GM19395 (cell line): Measurements from ENCODE around the gene KHDRBS2.
A peak's percentile ranks its signal among the peaks of the same experiment; 100 is the strongest.

Experiments
- ATAC-seq: cut with Tn5 transposase; IDR thresholded peaks from one replicate; pipeline ENCODE4 v1.9.1; 2021; ENCODE audit warnings: mild to moderate bottlenecking, moderate library complexity; ENCODE audit not compliant: unreplicated experiment

The KHDRBS2 gene

GRCh38 chr6:62039605-62040004, 246.4 kb downstream of the KHDRBS2 start:
- ATAC-seq = no peak

DNA sequence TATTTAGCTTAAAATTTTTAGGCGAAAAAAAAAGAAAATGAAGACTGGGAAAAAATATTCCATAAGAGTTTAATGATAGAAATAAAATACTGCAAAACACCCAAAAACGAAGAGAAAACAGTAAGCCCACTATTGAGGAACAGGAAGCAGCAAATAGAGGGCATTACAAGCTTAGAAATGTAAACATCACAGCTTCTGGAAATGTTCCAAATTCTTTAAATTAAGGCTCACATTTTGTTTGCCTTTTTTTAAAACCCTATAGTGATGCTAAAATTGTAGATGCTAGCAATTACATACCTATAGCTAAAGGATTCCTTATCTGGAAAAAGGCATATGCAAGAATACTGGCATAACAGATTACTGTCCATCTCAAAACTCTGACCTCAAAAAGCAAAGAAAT, 248.6 kb downstream of the KHDRBS2 start:
- ATAC-seq = no peak

DNA sequence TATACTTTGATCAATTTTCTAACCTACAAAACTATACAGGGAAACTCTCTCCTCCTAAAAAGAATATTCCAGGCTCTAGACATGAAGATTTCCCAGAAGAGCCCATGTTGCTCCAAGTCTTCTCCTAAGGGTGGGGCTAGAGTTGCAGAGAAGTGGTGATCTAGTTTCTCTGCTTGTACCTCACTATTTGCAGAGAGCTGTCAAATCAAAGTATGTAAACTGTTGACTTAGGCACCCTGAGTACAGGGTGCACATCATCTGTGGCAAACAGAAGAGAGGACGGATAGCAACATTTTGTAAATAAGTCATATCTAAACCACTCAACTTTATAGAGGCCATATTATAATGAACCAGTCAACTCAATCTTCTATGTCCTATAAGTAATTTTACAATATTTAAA, 250.1 kb downstream of the KHDRBS2 start:
- no peak for ATAC-seq

DNA sequence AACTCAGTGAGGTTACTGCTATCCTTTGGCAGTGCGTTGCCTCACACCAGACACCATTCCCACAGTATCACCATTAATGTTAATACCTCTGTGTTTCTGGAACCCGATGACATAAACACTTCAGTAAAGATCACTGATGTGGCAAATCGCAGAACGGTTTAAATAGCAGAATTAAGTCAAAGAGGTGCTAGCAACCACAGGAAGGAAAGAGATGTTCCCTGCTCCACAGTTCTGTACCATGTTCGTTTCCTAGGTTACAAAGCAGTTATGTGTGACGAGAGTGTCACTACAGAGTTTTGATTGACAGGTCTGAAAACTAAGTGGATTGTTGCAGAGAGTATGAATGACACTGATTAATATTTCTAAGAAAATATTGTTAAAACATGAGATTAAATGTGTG, 272.3 kb downstream of the KHDRBS2 start:
- no peak for ATAC-seq

DNA sequence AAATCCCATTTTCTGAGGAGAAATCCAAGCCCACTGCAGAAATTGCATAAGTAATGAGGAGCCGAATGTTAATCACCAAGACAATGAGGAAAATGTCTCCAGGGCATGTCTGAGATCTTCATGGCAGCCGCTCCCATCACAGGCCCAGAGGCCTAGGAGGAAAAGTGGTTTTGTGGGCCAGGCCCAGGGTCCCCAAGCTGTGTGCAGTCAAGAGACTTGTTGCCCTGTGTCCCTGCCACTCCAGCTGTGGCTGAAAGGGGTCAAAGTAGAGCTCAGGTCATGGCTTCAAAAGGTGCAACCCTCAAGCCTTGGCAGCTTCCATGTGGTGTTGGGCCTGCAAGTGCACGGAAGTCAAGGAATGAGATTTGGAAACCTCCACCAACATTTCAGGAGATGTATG, 276.6 kb downstream of the KHDRBS2 start:
- ATAC-seq = no peak

GRCh38 chr6:61989616-61990015, 296.4 kb downstream of the KHDRBS2 start:
- ATAC-seq = no peak

- no peak for ATAC-seq
Measured at GRCh38 chr6:61980622-61981021, 305.4 kb downstream of the KHDRBS2 start.

DNA sequence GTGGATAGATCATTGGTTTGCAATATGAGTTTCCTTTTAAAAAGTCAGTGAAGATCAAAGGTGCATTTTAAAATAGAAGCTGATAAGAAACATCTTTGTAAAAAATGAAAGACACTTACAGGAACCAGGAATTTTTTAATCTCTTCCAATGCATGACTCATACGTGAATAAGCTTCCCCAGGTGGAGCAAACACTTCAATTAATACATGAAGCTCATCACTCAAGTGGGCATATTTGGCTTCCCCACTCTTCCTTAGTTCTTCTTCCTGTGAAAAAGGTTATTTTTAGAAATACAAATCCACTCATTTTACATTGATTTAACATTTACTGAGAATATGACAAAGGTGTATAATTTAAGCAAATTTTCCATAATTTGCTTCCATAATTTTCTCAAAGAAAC, 308.1 kb downstream of the KHDRBS2 start:
- no peak for ATAC-seq

- ATAC-seq = no peak
Measured at GRCh38 chr6:61977099-61977498, 308.9 kb downstream of the KHDRBS2 start.

DNA sequence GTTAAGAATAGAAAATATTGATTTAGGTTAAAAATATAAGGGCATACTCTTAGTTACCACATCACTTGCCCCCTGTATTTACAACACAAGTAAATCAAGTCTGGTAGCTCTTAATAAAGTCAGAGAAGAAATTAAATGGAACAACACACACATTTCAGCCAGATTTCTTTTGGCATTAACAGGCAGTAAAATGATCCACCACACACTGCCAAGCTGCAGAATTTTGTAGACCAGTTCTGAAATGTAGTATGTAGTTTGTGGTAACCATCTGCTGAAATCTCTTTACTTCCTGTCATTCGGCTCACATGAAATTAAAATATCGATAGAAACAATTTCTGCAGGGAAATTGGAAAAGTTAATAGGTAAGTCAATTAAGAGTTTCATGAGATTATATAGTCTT, 326.8 kb downstream of the KHDRBS2 start:
- no peak for ATAC-seq

DNA sequence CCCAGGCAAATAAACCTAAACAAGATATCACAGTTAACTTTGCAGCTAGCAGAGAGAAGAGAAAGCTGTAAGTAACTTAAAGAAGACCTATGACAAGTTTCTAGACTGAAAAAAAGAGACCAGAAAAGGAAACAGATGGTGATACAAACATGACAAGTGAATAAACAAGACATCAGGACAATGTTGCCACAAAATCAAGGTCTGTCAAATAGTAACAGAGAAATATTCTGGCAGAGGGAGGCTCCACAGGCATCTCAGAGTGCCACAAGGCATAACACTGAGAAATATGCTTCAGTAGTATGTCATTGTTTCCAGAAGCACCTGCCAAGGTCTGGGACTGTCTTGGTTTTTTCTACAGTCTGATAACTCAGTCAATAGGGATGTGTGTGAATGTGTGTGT, 332.2 kb downstream of the KHDRBS2 start:
- no peak for ATAC-seq

GRCh38 chr6:61951586-61951985, 334.4 kb downstream of the KHDRBS2 start:
- no peak for ATAC-seq

- ATAC-seq = no peak
Measured at GRCh38 chr6:61950811-61951210, 335.2 kb downstream of the KHDRBS2 start.

DNA sequence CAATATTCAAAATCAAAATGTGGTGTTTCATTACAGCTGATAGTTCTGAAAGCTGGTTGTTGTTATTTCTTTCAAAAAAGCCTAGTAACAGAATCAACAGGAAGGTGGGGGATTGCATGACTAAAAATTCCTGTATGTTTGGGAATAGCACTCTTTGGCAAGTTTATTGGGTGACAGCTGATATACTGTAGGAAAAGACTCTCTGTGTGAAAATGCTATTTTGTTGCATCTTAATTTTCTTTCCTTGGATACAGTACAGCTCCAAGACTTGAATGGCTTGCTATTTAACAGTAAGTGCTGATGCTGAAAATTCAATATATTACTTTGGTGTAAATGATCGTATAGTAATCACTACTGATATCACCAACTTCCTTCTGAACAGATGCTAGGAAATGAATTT, 336.1 kb downstream of the KHDRBS2 start:
- no peak for ATAC-seq

GRCh38 chr6:61949161-61949560, 336.9 kb downstream of the KHDRBS2 start:
- no peak for ATAC-seq

- ATAC-seq = no peak
Measured at GRCh38 chr6:61947311-61947947, 338.6 kb downstream of the KHDRBS2 start.

DNA sequence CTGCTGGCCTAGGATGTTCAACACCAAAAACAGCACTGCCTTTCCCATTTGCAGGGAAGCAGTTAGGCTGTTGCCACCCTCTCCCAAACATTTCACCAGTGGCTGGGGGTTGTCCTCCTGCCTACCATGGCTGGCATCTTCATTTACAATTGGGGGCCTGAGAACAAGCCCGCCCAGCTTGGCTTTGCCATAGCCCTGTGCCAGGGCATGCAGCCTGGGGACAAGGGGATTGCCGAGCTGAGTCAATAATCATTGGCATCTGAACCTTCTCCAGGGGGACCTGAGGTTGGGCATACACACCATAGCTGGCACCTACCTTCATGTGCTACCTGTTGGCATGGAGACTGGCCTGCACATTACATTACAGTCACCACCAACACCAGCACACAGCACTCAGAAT, 345.1 kb downstream of the KHDRBS2 start:
- no peak for ATAC-seq

DNA sequence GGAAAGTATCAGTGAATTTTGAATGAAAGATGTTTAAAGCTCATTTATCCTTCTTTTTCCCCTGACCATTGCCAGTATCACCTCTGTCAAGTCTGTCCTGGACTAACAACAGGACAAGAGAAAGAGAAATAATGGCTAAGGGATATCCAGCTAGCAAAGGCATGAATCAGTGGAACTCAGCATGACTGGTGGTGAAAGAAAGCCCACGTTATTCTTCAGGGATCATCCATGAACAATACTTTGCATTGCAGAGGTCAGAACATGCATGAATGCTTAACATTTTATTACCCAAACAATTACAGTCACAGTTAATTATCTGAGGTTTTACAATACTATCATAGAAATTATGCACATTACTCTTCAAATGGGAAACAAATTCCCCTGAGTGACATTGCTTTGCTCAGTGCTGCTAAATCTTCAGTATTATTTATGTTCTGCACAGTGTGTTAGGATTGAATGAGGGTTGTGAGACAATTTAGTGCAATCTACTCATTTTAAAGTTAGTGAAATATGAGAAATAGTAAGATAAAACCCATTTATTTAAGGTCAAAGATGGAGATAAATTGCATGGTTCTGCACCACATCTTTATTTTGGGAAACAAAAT, 350.7 kb downstream of the KHDRBS2 start:
- no peak for ATAC-seq

DNA sequence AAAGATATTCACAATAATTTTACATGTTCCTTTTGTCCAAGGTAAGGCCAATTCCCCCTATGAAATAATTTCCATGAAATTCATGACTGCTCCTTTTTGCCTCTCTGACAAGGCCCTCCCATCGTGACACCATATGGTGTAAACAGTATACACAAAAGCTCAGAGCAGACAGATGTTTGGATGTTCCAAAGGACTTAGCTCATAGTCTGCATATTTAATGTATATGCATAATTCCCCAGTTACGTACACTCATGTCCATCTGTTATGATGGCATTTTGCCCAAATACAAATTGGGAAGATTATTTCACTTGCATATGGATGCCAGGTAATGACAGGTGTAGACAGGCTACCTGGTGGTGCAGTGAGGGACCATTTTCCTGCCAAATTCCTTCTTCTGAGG, 376.5 kb downstream of the KHDRBS2 start:
- ATAC-seq = no peak

DNA sequence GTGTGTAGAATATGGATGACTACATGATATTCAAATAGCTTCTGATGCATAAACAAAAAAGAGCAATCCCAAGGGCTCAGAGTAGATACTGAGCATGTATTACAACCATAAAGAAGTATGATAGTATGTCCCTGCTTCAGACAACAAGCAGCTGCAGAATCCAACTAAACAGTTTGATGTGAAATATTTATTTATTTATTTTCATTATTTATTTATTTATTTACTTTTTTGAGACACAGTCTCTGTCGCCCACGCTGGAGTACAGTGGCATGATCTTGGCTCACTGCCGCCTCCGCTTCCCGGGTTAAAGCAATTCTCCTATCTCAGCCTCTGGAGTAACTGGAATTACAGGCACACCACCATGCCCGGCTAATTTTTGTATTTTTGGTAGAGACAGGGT, 384.3 kb downstream of the KHDRBS2 start:
- no peak for ATAC-seq

- ATAC-seq = no peak
Measured at GRCh38 chr6:61894536-61894935, 391.5 kb downstream of the KHDRBS2 start.

DNA sequence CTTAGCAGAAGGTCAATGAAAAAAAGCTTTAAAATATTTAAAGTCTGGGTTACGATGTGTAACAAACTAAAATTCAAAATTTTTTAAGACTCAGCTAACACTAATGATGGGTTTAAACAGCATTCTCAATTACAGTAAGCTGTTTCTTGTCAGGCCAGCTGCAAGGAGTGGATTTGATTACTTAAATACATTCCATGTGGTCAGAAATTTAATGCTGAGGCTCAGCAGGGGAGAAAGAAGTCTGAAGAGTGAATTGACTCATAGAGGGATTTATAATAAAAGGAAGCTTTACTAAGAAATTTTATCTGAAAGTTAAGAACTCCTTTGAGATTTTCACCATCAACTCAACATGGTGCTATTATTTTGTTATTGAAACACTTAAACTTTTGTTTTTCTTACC, 398.6 kb downstream of the KHDRBS2 start:
- ATAC-seq = no peak

- ATAC-seq = peak; percentile 63
Measured at GRCh38 chr6:61886608-61887259, 399.3 kb downstream of the KHDRBS2 start.
